ENCODE measurements around the gene MIR17HG. TPM values are rescaled to one million over a fixed set of nuclear protein-coding genes. Genes with fewer than 3 reads are reported as not detected.

MIR17HG gene
- polyA plus RNA-seq, 3 donors, result 1.4 to 2.7 (median 2.4) TPM

DNA sequence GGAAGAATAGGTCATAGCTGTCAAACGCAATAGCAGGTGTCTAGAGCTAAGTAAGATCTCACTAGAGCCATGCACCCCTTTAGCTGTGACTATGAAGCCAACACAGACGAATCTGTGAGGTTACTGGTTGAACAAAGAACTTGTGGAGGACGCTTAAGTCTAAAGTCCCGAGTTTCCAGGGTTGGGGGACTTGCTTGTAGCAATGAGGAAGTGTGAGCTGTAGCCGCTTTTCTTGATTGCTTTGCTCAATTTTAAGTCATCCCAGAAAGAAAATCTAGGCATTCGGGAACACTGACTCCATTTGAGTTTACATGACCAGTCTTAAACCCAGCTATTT is 52.5 kb downstream of the MIR17HG start:
- WGBS, 3 donors, result 44 to 69% (median 47%) methylated on average over 6 of the region's 6 CpGs
- no peak overlapping the region for H3K27ac ChIP-seq (ENCODE audit: low read depth, low read length)

DNA sequence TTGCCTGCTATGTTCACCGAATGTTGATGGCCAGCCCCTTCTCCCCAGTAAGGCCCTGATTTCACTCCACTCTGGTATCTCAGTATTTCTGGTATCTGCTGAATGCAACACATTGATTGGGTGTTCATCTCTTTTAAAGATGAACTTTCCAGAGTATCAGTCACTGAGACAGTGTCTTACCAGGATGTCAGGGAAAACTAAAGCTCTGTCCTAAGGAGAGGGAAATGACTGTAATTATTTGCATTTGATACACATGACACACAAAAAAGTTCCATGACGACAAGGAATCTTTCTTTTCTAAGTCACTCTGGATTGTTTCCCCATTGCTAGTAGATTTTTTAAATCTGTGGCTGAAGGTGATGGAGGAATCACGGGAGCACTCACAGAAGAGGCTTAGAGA is 53.2 kb downstream of the MIR17HG start:
- WGBS, 3 donors, result 79 to 83% (median 82%) methylated on average over 3 of the region's 3 CpGs
- no peak overlapping the region for H3K27ac ChIP-seq (ENCODE audit: low read depth, low read length)

DNA sequence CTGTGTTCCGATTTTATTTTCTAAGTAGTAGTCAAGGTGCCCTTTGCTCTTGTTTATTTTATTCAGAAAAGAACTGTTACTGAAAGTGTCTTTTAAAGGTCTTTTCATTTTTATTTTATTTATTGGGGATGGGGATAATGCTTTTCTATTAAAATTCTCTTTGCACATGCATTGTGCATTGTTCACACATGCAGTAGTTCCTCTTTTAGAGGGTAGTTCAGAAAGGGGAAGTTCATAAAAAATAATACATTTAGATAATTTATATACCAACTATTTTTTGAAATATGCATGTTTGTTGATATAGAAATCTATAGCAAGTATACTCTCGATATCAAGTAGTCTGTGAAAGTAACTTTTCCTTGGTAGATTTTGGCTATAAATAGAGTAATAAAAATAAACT is 54.4 kb downstream of the MIR17HG start:
- WGBS, 3 donors, result 51 to 79% (median 59%) methylated on average over 2 of the region's 2 CpGs

More for the DNA sequence above, 54.4 kb downstream of the MIR17HG start:
- no peak overlapping the region for H3K27ac ChIP-seq (ENCODE audit: low read depth, low read length)

Other genes with a start within 250 kb of the MIR17HG start
- 1 to 10 TPM in 1 of 3 donors, under 1 TPM in 1, not detected in 1; 0.04 to 1.0 TPM for gene GPC5, start 50.9 kb downstream of the MIR17HG start, polyA plus RNA-seq

Measured in adipose tissue (tissue), 3 donors.